ENCODE results near the gene MRPL47. TPM values are rescaled to one million over a fixed set of nuclear protein-coding genes. Genes with fewer than 3 reads are reported as not detected.

The MRPL47 gene
- total and polyA plus RNA-seq, 2 of the 13 experiments (the other 11 are each of a cell fraction or from before 2014, with no cell fraction given): 36.1 to 83.8 TPM

DNA sequence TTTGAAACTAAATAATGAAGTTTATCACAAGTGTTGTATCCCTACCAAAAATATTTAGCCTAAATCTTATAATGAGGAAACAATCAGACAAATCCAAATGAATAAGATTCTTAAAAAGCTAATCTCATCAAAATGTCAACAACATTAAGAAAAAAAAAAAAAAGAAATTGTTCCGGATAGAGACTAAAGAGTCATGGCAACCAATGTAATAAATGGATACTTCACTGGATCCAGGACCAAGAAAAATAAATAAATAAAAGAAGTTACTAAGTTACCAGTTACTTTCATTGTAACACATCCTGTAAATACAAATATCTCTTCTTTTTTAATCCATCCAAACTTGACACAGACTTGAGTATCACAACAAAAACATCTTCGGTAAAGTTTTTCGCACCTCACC lies 607 bp downstream of the MRPL47 start (continued):
- TF ChIP-seq ZNF275 (CRISPR knock-in tag; IDR thresholded peaks at IDR 0.05; ENCODE audit: borderline replicate concordance) (no peak), STAT5B (CRISPR knock-in tag; IDR thresholded peaks at IDR 0.05) (no peak), MXD3 (CRISPR knock-in tag; IDR thresholded peaks at IDR 0.05) (no peak), ERF (CRISPR knock-in tag; IDR thresholded peaks at IDR 0.05) (no peak), DZIP1 (CRISPR knock-in tag; IDR thresholded peaks at IDR 0.05) (no peak), HOXA5 (CRISPR knock-in tag; IDR thresholded peaks at IDR 0.05) (no peak), ZNF788 (CRISPR knock-in tag; IDR thresholded peaks at IDR 0.05; ENCODE audit: borderline replicate concordance) (no peak), NFATC3 (CRISPR knock-in tag; IDR thresholded peaks at IDR 0.05) (no peak), MBD4 (IDR thresholded peaks at IDR 0.05; ENCODE audit: borderline replicate concordance, low read length) (no peak), GTF2F1 (IDR thresholded peaks at IDR 0.05; ENCODE audit: low read length) (no peak)

DNA sequence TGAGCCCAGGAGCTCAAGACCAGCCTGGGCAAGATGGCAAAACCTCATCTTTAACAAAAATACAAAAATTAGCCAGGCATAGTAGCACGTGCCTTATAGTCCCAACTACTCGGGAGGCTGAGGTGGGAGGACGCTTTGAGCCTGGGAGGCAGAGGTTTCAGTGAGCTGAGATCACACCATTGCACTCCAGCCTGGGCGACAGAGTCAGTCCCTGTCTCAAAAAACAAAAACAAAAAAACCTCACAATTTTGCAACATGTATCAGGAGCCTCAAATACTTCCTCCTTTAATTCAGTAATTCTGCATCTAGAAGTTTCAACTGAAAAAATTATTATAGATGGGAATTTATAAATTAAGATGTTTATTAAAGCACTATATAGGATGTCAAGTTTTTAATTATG lies 1.1 kb downstream of the MRPL47 start:
- Histone ChIP-seq H3K36me3 (replicated peaks in 1 of 2; ENCODE audit: control insufficient read depth in 1 of 2, insufficient read depth in 2 of 2, low read length in 2 of 2) (peaks cover 2 to 36% of the 10 kb centered on the region in 2 experiments; a peak in 4 of 5 replicates), H3K79me2 (ENCODE audit: insufficient read depth, low read length) (peaks cover 39% of the 10 kb centered on the region), H3K9me3 (ENCODE audit: low read length) (no peaks in the 10 kb centered on the region), H3K4me2 (ENCODE audit: low read depth, low read length) (peak overlapping the region; percentile 66), H3K27me3 (ENCODE audit: control insufficient read depth in 1 of 2, insufficient read depth in 2 of 2, low read length in 2 of 2) (no peaks in the 10 kb centered on the region; a peak in 1 of 5 replicates), H2AFZ (ENCODE audit: low read length) (no peak overlapping the region), H3K4me3 (replicated peaks in 1 of 3; ENCODE audit: insufficient read depth in 1 of 3, low read depth in 2 of 3, low read length in 3 of 3) (peak overlapping the region; percentile 90 to 95 (median 91)), H3K9ac (ENCODE audit: insufficient read depth, low read depth, low read length) (peak overlapping the region; percentile 95; the same call in 1 of the 2 replicates), H3K27ac (ENCODE audit: extremely low read length, insufficient read depth, low read length) (peak overlapping the region; percentile 86), H3K4me1 (ENCODE audit: insufficient read depth, low read length) (peaks cover 18% of the 10 kb centered on the region), H4K20me1 (ENCODE audit: insufficient read depth, low read length) (no peaks in the 10 kb centered on the region)
- intact Hi-C loops (cut with micrococcal nuclease; ENCODE audit: unreplicated experiment): no loop called here
- 63% methylated on average over 4 of the region's 4 CpGs for WGBS (ENCODE audit: low lambda C conversion rate)
- ATAC-seq (no peak), FAIRE-seq (no peak), DNase-seq (ENCODE audit: low spot score) (no peak)
- in situ Hi-C loops (cut with HindIII; ENCODE audit: extremely low pct_ligation_motif_present, low pct_unique_long_range_greater_than_20kb): no loop called here
- BruUV-seq (replicated peaks): no TSS peak
- POLR2A ChIA-PET: no interaction called here
- CTCF ChIA-PET (ENCODE audit: low intra/inter-chr PET ratio, low total read pairs): no interaction called here
- TF ChIP-seq HMGXB4 (CRISPR knock-in tag; IDR thresholded peaks at IDR 0.05; ENCODE audit: borderline replicate concordance in 1 of 2, low read depth in 1 of 2) (no peak), MIXL1 (CRISPR knock-in tag; IDR thresholded peaks at IDR 0.05) (no peak), ZNF101 (CRISPR knock-in tag; IDR thresholded peaks at IDR 0.05; ENCODE audit: borderline replicate concordance, low read depth) (no peak), ZBTB20 (CRISPR knock-in tag; IDR thresholded peaks at IDR 0.05; ENCODE audit: borderline replicate concordance, low read depth) (no peak), MBNL3 (CRISPR knock-in tag; conservative IDR thresholded peaks at IDR 0.05) (no peak), HMGA1 (CRISPR knock-in tag; conservative IDR thresholded peaks at IDR 0.05) (no peak)
